Astrocyte of the spinal cord (primary cell): ENCODE results near the gene REM2.

Experiments
- DNase-seq: peaks from one replicate; pipeline ENCODE4 v3.0.0; 2011; ENCODE audit warnings: low read depth, low spot score
- H3K4me3 ChIP-seq: 2 replicates; pipeline ENCODE4 v1.5.1; 2011; ENCODE audit warnings: low read depth, mild to moderate bottlenecking, low read length, moderate library complexity
- in situ Hi-C: cut with HindIII; loops from 2 replicates; pipeline ENCODE4 v1.10.0; 2017; ENCODE audit warnings: low sequenced_read_pairs
- TF ChIP-seq, protein P1 (sequence below): IDR thresholded peaks from 2 replicates; pipeline ENCODE4 v1.5.1; 2012; ENCODE audit warnings: low read depth, mild to moderate bottlenecking, low read length, inconsistent platforms

REM2 gene

DNA sequence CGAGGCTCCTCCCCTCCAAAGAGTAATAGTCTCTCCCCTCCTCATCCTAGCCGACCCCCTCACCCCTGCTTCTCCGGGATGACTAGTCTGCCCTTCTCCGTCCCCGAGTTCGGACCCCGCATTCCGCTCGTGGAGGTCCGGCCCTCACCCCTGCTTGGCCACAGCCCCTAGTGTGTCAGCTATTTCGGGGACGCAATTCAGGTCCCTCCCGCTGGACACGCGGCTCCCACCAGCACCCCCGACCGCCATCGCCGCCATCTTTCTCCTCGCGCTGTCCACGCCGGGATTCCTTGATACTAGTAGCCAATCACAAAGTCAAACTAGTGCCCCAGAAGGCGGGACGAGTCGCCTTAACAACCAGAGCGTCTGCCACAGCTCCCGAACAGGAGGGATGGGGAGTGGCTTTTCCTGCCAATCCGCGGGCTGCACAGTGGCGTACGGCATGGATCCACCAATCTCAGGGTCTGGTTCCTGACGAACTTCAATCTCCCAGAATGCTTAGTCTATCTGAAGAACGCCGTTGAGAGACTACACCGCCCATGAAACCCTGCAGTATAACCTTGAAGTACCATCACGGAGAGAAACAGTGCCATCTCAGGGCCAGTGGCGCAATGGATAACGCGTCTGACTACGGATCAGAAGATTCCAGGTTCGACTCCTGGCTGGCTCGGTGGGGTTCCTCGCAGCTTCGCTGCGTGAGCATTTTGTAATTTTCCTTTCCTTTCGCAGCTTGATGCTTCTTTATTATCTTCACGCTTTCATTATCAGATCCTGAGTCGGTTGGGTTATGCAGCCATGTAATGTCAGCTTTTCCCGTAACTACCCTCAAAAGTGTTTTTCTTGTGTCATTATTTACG is 46.3 kb downstream of the REM2 start, which contains the start of gene PRMT5:
TSS of gene PRMT5 (minus strand) at position 273 of the 857 bp plus-strand sequence. CDS start at position 258, 15 bp downstream.
- in situ Hi-C loops = no loop called here
- DNase-seq = peak; percentile 100
- TF ChIP-seq, protein P1, sequence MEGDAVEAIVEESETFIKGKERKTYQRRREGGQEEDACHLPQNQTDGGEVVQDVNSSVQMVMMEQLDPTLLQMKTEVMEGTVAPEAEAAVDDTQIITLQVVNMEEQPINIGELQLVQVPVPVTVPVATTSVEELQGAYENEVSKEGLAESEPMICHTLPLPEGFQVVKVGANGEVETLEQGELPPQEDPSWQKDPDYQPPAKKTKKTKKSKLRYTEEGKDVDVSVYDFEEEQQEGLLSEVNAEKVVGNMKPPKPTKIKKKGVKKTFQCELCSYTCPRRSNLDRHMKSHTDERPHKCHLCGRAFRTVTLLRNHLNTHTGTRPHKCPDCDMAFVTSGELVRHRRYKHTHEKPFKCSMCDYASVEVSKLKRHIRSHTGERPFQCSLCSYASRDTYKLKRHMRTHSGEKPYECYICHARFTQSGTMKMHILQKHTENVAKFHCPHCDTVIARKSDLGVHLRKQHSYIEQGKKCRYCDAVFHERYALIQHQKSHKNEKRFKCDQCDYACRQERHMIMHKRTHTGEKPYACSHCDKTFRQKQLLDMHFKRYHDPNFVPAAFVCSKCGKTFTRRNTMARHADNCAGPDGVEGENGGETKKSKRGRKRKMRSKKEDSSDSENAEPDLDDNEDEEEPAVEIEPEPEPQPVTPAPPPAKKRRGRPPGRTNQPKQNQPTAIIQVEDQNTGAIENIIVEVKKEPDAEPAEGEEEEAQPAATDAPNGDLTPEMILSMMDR = no peak
- H3K4me3 ChIP-seq = peak within 1 kb of the TSS; percentile 95

DNA sequence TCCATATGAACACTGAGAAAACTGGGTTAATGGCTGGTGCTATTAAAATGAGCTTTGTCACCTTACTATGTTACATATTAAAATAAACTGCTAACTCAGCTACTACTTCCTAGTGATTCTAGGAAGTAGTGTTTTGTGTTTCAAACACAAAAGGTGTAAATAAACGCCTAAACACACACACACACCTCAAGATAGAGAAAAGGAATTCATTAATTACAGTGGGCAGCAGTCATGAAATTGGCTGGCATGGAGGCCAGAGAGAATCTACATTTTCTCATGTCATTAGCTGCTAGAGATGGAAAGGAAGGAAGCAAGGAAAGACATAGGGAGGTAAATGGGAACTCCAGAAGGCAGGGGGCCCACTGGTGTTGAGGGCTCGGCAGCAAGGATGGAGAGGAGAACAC is 46.9 kb downstream of the REM2 start:
- TF ChIP-seq, protein P1 = no peak
- DNase-seq = no peak
- peak overlapping the region; percentile 95 for H3K4me3 ChIP-seq
- in situ Hi-C loops = no loop called here

DNA sequence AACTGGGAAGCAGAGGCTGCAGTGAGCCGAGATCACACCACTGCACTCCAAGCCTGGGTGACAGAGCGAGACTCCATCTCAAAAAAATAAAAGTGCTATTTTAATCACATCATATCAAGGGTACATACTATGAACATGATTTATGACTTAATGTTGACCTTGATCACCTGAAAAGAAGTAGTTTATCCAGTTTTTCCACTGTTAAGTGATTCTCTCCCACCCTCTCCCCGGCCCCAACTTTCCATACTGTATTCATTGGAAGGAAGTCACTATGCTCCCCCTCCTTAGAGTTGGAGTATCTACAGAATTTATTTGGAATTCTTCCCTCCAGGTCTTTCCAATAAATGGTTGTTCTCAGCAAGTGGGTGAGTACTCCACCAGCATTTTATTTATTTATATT is 49.1 kb downstream of the REM2 start:
- TF ChIP-seq, protein P1 = no peak
- H3K4me3 ChIP-seq = no peak overlapping the region
- no peak for DNase-seq
- in situ Hi-C loops = no loop called here

DNA sequence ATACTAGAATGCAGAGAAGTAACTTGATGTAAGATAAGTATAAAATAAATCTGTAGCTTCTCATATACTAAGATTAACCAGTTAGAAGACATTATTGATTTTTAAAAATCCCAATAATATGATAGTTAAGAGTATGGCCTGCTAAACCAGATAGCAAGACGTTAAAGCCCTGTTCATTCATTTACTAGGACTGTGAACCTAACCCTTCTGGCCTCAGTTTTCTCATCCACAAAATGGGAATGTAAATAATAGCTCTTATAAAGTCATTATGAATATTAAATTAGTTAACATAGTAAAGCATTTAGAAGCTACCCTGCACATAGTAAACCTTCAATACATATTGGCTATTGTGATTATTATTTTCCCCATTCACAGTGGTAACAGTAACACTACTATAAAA is 52.1 kb downstream of the REM2 start:
- in situ Hi-C loops = no loop called here
- H3K4me3 ChIP-seq = no peak overlapping the region
- TF ChIP-seq, protein P1 = no peak
- no peak for DNase-seq
